Measurements from ENCODE around the gene PSMB7. TPM values are rescaled to one million over a fixed set of nuclear protein-coding genes. Genes with fewer than 3 reads are reported as not detected.

Gene PSMB7
- total and polyA plus RNA-seq, 2 of the 13 experiments (the other 11 are each of a cell fraction or from before 2014, with no cell fraction given), result 259 to 291 TPM

GRCh38 chr9:124415102-124415851 is at the start of gene PSMB7 (continued):
- TF ChIP-seq FIP1L1 (IDR thresholded peaks at IDR 0.05; ENCODE audit: borderline replicate concordance, insufficient read depth, low read depth, low read length) (0 out of 2 replicates have a peak, but pooled peaks have one; percentile 71), ARHGAP35 (CRISPR knock-in tag; IDR thresholded peaks at IDR 0.05; ENCODE audit: borderline replicate concordance) (no peak), ERF (CRISPR knock-in tag; IDR thresholded peaks at IDR 0.05) (peak; percentile 74), SRY (CRISPR knock-in tag; IDR thresholded peaks at IDR 0.05) (peak; percentile 22; the same call in 1 of the 2 replicates), ZMYM3 (CRISPR knock-in tag; IDR thresholded peaks at IDR 0.05) (peak; percentile 93), ZNF430 (CRISPR knock-in tag; IDR thresholded peaks at IDR 0.05) (peak; percentile 63; the same call in 1 of the 2 replicates), PHF21A (CRISPR knock-in tag; IDR thresholded peaks at IDR 0.05) (peak; percentile 52; the same call in 1 of the 2 replicates), WIZ (CRISPR knock-in tag; IDR thresholded peaks at IDR 0.05) (0 out of 2 replicates have a peak, but pooled peaks have one; percentile 49), ZNF207 (IDR thresholded peaks at IDR 0.05; ENCODE audit: borderline replicate concordance) (no peak), REL (CRISPR knock-in tag; conservative IDR thresholded peaks at IDR 0.05) (no peak), KDM5B (CRISPR knock-in tag; IDR thresholded peaks at IDR 0.05; ENCODE audit: borderline replicate concordance) (peak; percentile 54; the same call in 1 of the 2 replicates), GATAD2A (CRISPR knock-in tag; IDR thresholded peaks at IDR 0.05) (peak; percentile 68), ZNF138 (CRISPR knock-in tag; IDR thresholded peaks at IDR 0.05; ENCODE audit: low read depth) (0 out of 2 replicates have a peak, but pooled peaks have one; percentile 5), KDM2A (CRISPR knock-in tag; IDR thresholded peaks at IDR 0.05; ENCODE audit: borderline replicate concordance, low read depth) (peak; percentile 81), IKZF5 (CRISPR knock-in tag; IDR thresholded peaks at IDR 0.05) (peak; percentile 82), PHF20 (CRISPR knock-in tag; IDR thresholded peaks at IDR 0.05) (peak; percentile 96)
- TF ChIP-seq, protein P1, sequence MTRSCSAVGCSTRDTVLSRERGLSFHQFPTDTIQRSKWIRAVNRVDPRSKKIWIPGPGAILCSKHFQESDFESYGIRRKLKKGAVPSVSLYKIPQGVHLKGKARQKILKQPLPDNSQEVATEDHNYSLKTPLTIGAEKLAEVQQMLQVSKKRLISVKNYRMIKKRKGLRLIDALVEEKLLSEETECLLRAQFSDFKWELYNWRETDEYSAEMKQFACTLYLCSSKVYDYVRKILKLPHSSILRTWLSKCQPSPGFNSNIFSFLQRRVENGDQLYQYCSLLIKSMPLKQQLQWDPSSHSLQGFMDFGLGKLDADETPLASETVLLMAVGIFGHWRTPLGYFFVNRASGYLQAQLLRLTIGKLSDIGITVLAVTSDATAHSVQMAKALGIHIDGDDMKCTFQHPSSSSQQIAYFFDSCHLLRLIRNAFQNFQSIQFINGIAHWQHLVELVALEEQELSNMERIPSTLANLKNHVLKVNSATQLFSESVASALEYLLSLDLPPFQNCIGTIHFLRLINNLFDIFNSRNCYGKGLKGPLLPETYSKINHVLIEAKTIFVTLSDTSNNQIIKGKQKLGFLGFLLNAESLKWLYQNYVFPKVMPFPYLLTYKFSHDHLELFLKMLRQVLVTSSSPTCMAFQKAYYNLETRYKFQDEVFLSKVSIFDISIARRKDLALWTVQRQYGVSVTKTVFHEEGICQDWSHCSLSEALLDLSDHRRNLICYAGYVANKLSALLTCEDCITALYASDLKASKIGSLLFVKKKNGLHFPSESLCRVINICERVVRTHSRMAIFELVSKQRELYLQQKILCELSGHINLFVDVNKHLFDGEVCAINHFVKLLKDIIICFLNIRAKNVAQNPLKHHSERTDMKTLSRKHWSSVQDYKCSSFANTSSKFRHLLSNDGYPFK (CRISPR knock-in tag; IDR thresholded peaks at IDR 0.05; ENCODE audit: borderline replicate concordance), result peak; percentile 76; the same call in 1 of the 2 replicates
- TF ChIP-seq, protein P2, sequence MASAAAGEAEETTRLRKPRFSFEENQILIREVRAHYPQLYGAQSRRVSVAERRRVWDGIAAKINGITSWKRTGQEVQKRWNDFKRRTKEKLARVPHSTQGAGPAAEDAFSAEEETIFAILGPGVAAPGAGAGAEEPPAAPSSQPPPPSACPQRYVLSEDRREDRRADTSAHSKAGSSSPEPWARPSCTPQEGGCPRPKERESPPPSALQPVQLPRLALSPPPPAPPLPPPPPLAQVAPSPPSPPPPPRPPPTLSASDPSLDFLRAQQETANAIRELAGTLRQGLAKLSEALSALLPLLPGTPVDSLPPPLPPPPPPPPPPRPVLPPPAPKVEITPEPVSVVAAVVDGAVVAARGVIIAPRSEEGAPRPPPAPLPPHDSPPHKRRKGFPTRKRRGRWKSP (CRISPR knock-in tag; IDR thresholded peaks at IDR 0.05), result peak; percentile 39; the same call in 1 of the 2 replicates
- TF ChIP-seq, protein P3, sequence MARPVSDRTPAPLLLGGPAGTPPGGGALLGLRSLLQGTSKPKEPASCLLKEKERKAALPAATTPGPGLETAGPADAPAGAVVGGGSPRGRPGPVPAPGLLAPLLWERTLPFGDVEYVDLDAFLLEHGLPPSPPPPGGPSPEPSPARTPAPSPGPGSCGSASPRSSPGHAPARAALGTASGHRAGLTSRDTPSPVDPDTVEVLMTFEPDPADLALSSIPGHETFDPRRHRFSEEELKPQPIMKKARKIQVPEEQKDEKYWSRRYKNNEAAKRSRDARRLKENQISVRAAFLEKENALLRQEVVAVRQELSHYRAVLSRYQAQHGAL (CRISPR knock-in tag; IDR thresholded peaks at IDR 0.05; ENCODE audit: not compliant biosample characterization), result no peak
